Measurements from ENCODE around the gene POU6F2.

Gene POU6F2

GRCh38 chr7:38977685-38978084, at the start of gene POU6F2:
Gene POU6F2, plus strand, starts transcription at chr7:38977909. Its CDS starts 45 bp downstream, at chr7:38977954.
- H3K27ac ChIP-seq (ENCODE audit: low read length): peak within 1 kb of the TSS; percentile 56
- peaks cover 25% of the 10 kb centered on the region for H3K27me3 ChIP-seq (ENCODE audit: insufficient read depth, low read length)
- peak within 1 kb of the TSS; percentile 32; the same call in 1 of the 2 replicates for H3K4me3 ChIP-seq (ENCODE audit: low read length)
- H3K36me3 ChIP-seq (ENCODE audit: insufficient read depth, low read depth, low read length): no peaks in the 10 kb centered on the region
- peaks cover 10% of the 10 kb centered on the region; the same call in 1 of the 2 replicates for H3K4me1 ChIP-seq (ENCODE audit: insufficient read depth, low read length)
- peak within 1 kb of the TSS; percentile 63; the same call in 1 of the 2 replicates for H3K9ac ChIP-seq (ENCODE audit: low read depth, low read length)
- H3K9me3 ChIP-seq (ENCODE audit: insufficient read depth, low read depth, low read length): no peaks in the 10 kb centered on the region

GRCh38 chr7:38928506-38928905, 49.2 kb upstream of the POU6F2 start:
- H3K27ac ChIP-seq (ENCODE audit: low read length): no peak overlapping the region
- no peaks in the 10 kb centered on the region for H3K36me3 ChIP-seq (ENCODE audit: insufficient read depth, low read depth, low read length)
- peaks cover 3% of the 10 kb centered on the region; the same call in 1 of the 2 replicates for H3K4me1 ChIP-seq (ENCODE audit: insufficient read depth, low read length)
- no peak overlapping the region for H3K9ac ChIP-seq (ENCODE audit: low read depth, low read length)
- H3K9me3 ChIP-seq (ENCODE audit: insufficient read depth, low read depth, low read length): no peaks in the 10 kb centered on the region
- H3K4me3 ChIP-seq (ENCODE audit: low read length): no peak overlapping the region
- no peaks in the 10 kb centered on the region for H3K27me3 ChIP-seq (ENCODE audit: insufficient read depth, low read length)

- H3K27ac ChIP-seq (ENCODE audit: low read length): peak overlapping the region; percentile 5
- no peaks in the 10 kb centered on the region for H3K36me3 ChIP-seq (ENCODE audit: insufficient read depth, low read depth, low read length)
- no peak overlapping the region for H3K4me3 ChIP-seq (ENCODE audit: low read length)
- no peak overlapping the region for H3K9ac ChIP-seq (ENCODE audit: low read depth, low read length)
- H3K4me1 ChIP-seq (ENCODE audit: insufficient read depth, low read length): peaks cover 3% of the 10 kb centered on the region; the same call in 1 of the 2 replicates
- no peaks in the 10 kb centered on the region for H3K9me3 ChIP-seq (ENCODE audit: insufficient read depth, low read depth, low read length)
- H3K27me3 ChIP-seq (ENCODE audit: insufficient read depth, low read length): no peaks in the 10 kb centered on the region
These were observed 48.1 kb upstream of the POU6F2 start for GRCh38 chr7:38929460-38930171.

- no peak overlapping the region for H3K27ac ChIP-seq (ENCODE audit: low read length)
- no peaks in the 10 kb centered on the region for H3K9me3 ChIP-seq (ENCODE audit: insufficient read depth, low read depth, low read length)
- no peak overlapping the region for H3K9ac ChIP-seq (ENCODE audit: low read depth, low read length)
- no peak overlapping the region for H3K4me3 ChIP-seq (ENCODE audit: low read length)
- H3K27me3 ChIP-seq (ENCODE audit: insufficient read depth, low read length): no peaks in the 10 kb centered on the region
- peaks cover 3% of the 10 kb centered on the region; the same call in 1 of the 2 replicates for H3K4me1 ChIP-seq (ENCODE audit: insufficient read depth, low read length)
- no peaks in the 10 kb centered on the region for H3K36me3 ChIP-seq (ENCODE audit: insufficient read depth, low read depth, low read length)
These were observed 45.1 kb upstream of the POU6F2 start for GRCh38 chr7:38932509-38933168.

- no peak overlapping the region for H3K27ac ChIP-seq (ENCODE audit: low read length)
- H3K4me1 ChIP-seq (ENCODE audit: insufficient read depth, low read length): peaks cover 11% of the 10 kb centered on the region
- H3K9me3 ChIP-seq (ENCODE audit: insufficient read depth, low read depth, low read length): no peaks in the 10 kb centered on the region
- no peaks in the 10 kb centered on the region for H3K36me3 ChIP-seq (ENCODE audit: insufficient read depth, low read depth, low read length)
- no peak overlapping the region for H3K9ac ChIP-seq (ENCODE audit: low read depth, low read length)
- no peak overlapping the region for H3K4me3 ChIP-seq (ENCODE audit: low read length)
- H3K27me3 ChIP-seq (ENCODE audit: insufficient read depth, low read length): no peaks in the 10 kb centered on the region
These were observed 43.7 kb upstream of the POU6F2 start for GRCh38 chr7:38934051-38934450.

- no peak overlapping the region for H3K9ac ChIP-seq (ENCODE audit: low read depth, low read length)
- H3K27me3 ChIP-seq (ENCODE audit: insufficient read depth, low read length): no peaks in the 10 kb centered on the region
- no peaks in the 10 kb centered on the region for H3K36me3 ChIP-seq (ENCODE audit: insufficient read depth, low read depth, low read length)
- no peak overlapping the region for H3K4me3 ChIP-seq (ENCODE audit: low read length)
- no peaks in the 10 kb centered on the region for H3K9me3 ChIP-seq (ENCODE audit: insufficient read depth, low read depth, low read length)
- H3K27ac ChIP-seq (ENCODE audit: low read length): no peak overlapping the region
- H3K4me1 ChIP-seq (ENCODE audit: insufficient read depth, low read length): peaks cover 11% of the 10 kb centered on the region
These were observed 43.2 kb upstream of the POU6F2 start for GRCh38 chr7:38934536-38934935.

GRCh38 chr7:38936641-38937040, 41.1 kb upstream of the POU6F2 start:
- no peaks in the 10 kb centered on the region for H3K9me3 ChIP-seq (ENCODE audit: insufficient read depth, low read depth, low read length)
- no peaks in the 10 kb centered on the region for H3K27me3 ChIP-seq (ENCODE audit: insufficient read depth, low read length)
- no peak overlapping the region for H3K27ac ChIP-seq (ENCODE audit: low read length)
- H3K9ac ChIP-seq (ENCODE audit: low read depth, low read length): no peak overlapping the region
- H3K4me1 ChIP-seq (ENCODE audit: insufficient read depth, low read length): peaks cover 10% of the 10 kb centered on the region
- no peak overlapping the region for H3K4me3 ChIP-seq (ENCODE audit: low read length)
- no peaks in the 10 kb centered on the region for H3K36me3 ChIP-seq (ENCODE audit: insufficient read depth, low read depth, low read length)

- no peak overlapping the region for H3K4me3 ChIP-seq (ENCODE audit: low read length)
- H3K36me3 ChIP-seq (ENCODE audit: insufficient read depth, low read depth, low read length): no peaks in the 10 kb centered on the region
- no peaks in the 10 kb centered on the region for H3K27me3 ChIP-seq (ENCODE audit: insufficient read depth, low read length)
- no peaks in the 10 kb centered on the region for H3K9me3 ChIP-seq (ENCODE audit: insufficient read depth, low read depth, low read length)
- H3K27ac ChIP-seq (ENCODE audit: low read length): no peak overlapping the region
- peaks cover 10% of the 10 kb centered on the region for H3K4me1 ChIP-seq (ENCODE audit: insufficient read depth, low read length)
- H3K9ac ChIP-seq (ENCODE audit: low read depth, low read length): no peak overlapping the region
These were observed 39.7 kb upstream of the POU6F2 start for GRCh38 chr7:38938001-38938485.

GRCh38 chr7:38938589-38938988, 39.1 kb upstream of the POU6F2 start:
- Histone ChIP-seq H3K36me3 (ENCODE audit: insufficient read depth, low read depth, low read length) (no peaks in the 10 kb centered on the region), H3K9me3 (ENCODE audit: insufficient read depth, low read depth, low read length) (no peaks in the 10 kb centered on the region), H3K4me3 (ENCODE audit: low read length) (no peak overlapping the region), H3K4me1 (ENCODE audit: insufficient read depth, low read length) (peaks cover 10% of the 10 kb centered on the region), H3K9ac (ENCODE audit: low read depth, low read length) (no peak overlapping the region), H3K27me3 (ENCODE audit: insufficient read depth, low read length) (no peaks in the 10 kb centered on the region), H3K27ac (ENCODE audit: low read length) (no peak overlapping the region)

- H3K9me3 ChIP-seq (ENCODE audit: insufficient read depth, low read depth, low read length): no peaks in the 10 kb centered on the region
- H3K36me3 ChIP-seq (ENCODE audit: insufficient read depth, low read depth, low read length): no peaks in the 10 kb centered on the region
- H3K4me3 ChIP-seq (ENCODE audit: low read length): no peak overlapping the region
- no peaks in the 10 kb centered on the region for H3K27me3 ChIP-seq (ENCODE audit: insufficient read depth, low read length)
- H3K27ac ChIP-seq (ENCODE audit: low read length): no peak overlapping the region
- no peak overlapping the region for H3K9ac ChIP-seq (ENCODE audit: low read depth, low read length)
- peaks cover 10% of the 10 kb centered on the region for H3K4me1 ChIP-seq (ENCODE audit: insufficient read depth, low read length)
These were observed 36.9 kb upstream of the POU6F2 start for GRCh38 chr7:38940774-38941173.

GRCh38 chr7:38942431-38943051, 35.2 kb upstream of the POU6F2 start:
- Histone ChIP-seq H3K4me1 (ENCODE audit: insufficient read depth, low read length) (peaks cover 10% of the 10 kb centered on the region), H3K27ac (ENCODE audit: low read length) (no peak overlapping the region), H3K9me3 (ENCODE audit: insufficient read depth, low read depth, low read length) (no peaks in the 10 kb centered on the region), H3K9ac (ENCODE audit: low read depth, low read length) (no peak overlapping the region), H3K4me3 (ENCODE audit: low read length) (no peak overlapping the region), H3K27me3 (ENCODE audit: insufficient read depth, low read length) (no peaks in the 10 kb centered on the region), H3K36me3 (ENCODE audit: insufficient read depth, low read depth, low read length) (no peaks in the 10 kb centered on the region)
